GM21515 (cell line): ENCODE measurements around the gene WDFY3.
"Not testable (repeated sequence)": the region's sequence is repeated elsewhere in the genome, so short reads cannot be mapped to it uniquely, and the experiment has no call there.

ENCODE experiments used
- ATAC-seq: cut with Tn5 transposase; IDR thresholded peaks from one replicate; pipeline ENCODE4 v1.9.1; 2021; ENCODE audit not compliant: unreplicated experiment

WDFY3 gene

GRCh38 chr4:84857296-84857695, 109.2 kb downstream of the WDFY3 start:
- no peak for ATAC-seq

DNA sequence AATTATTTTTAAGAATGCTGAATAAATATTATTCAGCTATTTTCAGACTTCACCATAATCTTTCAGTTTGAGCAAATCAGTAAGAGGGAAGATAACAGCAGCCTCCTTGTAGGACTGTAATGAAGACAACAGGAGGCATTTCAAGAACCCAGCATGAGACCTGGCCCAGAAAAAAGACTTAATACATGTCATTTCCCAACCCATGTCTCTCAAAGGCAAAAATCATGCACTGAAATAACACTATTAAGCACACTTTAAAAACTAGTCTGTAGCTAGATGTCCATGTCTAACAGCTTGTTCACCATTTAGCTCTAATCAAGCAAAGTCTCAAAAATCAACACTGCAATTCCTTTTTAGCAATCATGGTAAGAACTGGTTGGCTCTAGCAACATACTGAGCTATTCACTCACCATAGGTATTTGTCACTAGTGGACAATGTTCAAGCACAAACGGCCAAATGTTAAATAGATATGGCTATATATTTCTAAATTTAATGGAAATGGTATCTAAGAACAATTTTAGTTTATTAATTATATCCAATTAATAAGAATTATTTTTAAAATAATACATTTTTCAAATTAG, 109.9 kb downstream of the WDFY3 start:
- no peak for ATAC-seq

DNA sequence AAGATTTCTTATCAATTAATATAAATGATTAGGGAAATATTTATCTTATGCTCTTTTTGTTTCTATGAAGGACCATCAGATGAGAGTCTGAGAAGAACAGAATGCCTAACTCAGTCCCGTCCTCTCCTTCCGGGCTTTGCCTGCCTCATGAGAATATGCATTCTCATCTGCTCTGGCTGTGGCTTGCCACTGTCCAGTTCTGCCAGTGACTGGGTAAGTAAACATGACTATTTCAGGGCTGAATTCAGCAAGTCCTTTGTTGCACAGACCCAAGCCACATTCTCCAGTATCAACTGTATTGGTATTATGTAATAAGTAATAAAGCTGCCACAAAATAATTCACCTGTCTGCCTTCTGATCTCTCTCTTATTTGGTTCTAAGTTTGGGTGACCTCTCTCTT, 110.7 kb downstream of the WDFY3 start:
- no peak for ATAC-seq

- no peak for ATAC-seq
These were observed 114.4 kb downstream of the WDFY3 start for GRCh38 chr4:84852081-84852480.

GRCh38 chr4:84849051-84849640, 117.3 kb downstream of the WDFY3 start:
- no peak for ATAC-seq

GRCh38 chr4:84848432-84848831, 118.1 kb downstream of the WDFY3 start:
- ATAC-seq, result no peak

- ATAC-seq, result no peak
These were observed 118.5 kb downstream of the WDFY3 start for GRCh38 chr4:84847978-84848377.

DNA sequence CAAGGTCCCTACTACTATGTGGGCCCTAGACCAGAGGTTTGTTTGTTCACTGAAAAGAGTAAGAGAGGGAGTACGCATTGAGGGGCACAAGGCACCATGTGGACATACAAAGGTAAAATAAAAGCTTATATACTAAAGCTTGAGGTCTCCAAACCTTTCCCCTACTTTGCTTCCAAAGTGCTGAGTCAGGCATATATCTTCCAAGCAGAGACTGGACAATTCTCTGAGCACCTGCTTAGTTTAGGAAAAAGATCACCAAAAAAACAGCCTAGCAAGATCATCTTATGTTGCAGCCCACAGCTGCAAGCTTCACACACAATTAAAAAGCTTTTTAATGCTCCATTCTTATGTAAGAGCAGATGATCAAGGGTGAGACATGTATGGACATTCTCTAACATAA, 119.5 kb downstream of the WDFY3 start:
- no peak for ATAC-seq

GRCh38 chr4:84841435-84841834, 125.1 kb downstream of the WDFY3 start:
- ATAC-seq, result no peak

DNA sequence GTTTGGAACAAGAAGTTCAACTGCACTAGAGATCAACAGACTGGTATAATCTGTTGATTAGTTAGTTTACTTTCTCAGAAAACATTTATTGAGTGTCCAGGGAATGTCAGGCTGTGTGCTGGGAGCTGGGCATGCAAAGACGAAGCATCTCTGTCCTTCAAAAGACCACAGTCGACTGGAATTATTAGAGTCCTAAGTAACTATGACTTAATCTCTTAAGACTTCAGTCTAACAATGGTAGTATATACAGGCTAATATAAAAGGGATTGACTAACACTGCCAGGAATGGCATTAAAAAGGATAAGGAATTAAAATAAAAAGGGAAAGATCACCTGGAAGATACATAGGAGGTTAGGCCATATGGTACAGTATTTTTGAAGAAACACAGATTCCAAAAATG, 128.7 kb downstream of the WDFY3 start:
- ATAC-seq, result no peak

- ATAC-seq, result not testable (repeated sequence)
These were observed 136.9 kb downstream of the WDFY3 start for GRCh38 chr4:84829633-84830032.

DNA sequence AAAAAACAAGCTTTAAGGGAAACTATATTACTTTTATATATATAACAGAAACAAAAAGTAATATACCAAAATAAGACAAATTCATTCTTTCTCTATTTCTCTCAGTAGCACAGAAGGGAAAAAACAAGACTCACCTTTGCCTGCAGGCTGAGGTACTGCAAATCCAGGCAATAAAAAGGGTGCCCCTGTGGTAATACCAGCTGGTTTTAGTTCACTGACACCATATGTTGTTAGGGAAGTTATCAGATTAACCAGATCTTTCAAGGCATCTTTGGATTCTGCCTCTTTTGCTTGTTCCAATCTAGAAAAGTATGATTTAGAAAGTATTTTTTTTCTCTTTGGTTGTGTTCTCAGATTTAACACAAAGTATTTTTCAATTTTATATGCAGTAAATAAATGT, 139.8 kb downstream of the WDFY3 start:
- no peak for ATAC-seq

GRCh38 chr4:84825701-84826341, 140.7 kb downstream of the WDFY3 start:
- ATAC-seq, result no peak

- no peak for ATAC-seq
These were observed 145.4 kb downstream of the WDFY3 start for GRCh38 chr4:84821064-84821463.

DNA sequence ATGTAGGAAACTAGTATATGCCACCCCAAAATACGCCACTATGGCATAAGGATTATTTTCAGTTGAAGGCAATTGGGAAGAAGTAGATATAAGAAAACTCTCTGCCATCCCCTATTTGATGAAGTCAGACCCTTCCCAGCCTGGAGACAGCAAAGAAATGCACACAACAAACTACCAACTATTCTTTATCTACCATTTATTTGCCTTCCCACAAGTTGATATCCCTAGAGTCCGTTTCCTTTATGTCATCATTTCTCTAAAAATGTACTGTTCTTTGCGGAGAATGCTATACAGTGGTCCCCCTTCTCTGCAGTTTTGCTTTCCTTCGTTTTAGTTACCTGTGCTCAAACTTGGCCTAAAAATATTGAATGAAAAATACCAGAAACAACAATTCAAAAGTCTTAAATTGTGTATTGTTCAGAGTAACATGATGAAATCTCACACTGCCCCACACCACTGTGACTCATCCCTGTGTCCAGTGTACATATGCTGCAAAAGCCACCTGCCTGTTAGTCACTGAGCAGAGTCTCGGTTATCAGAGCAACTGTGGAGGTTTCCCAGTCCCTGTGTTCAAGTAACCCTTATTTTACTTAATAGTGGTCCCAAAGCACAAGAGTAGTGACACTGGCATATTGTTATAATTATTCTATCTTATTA, 152.3 kb downstream of the WDFY3 start:
- ATAC-seq, result no peak

GRCh38 chr4:84809946-84810345, 156.5 kb downstream of the WDFY3 start:
- ATAC-seq, result no peak

DNA sequence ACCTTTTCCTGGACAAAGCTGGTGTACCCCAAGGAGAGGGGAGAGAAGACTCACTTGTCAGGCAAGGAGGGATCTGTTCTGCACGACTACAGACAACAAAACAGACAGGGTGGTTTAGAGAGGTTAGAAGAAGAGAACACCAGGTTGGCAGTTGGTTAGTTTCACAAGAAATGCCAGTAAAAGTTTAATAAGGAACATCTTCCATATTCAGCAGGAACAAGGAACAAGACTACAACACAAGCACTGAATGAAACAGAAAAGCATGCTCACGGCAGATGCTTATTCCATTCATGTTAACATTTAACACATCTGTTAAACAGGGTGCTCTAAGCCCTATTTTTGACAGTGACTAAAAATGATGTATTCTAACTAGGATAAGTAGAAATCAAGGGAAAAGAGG, 158.2 kb downstream of the WDFY3 start:
- no peak for ATAC-seq

DNA sequence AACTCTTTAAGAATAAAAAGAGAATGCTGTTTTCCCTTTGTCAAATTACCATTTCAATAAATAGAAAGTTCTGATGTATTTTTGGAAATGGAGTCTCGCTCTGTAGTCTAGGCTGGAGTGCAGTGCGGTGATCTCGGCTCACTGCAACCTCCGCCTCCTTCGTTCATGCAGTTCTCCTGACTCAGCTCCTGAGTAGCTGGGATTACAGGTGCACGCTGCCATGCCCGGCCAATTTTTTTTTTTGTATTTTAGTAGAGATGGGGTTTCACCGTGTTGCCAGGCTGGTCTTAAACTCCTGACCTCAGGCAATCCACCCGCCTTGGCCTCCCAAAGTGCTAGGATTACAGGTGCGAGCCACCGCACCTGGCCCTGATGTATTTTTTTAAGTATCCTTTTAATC, 159.9 kb downstream of the WDFY3 start:
- ATAC-seq, result not testable (repeated sequence)

DNA sequence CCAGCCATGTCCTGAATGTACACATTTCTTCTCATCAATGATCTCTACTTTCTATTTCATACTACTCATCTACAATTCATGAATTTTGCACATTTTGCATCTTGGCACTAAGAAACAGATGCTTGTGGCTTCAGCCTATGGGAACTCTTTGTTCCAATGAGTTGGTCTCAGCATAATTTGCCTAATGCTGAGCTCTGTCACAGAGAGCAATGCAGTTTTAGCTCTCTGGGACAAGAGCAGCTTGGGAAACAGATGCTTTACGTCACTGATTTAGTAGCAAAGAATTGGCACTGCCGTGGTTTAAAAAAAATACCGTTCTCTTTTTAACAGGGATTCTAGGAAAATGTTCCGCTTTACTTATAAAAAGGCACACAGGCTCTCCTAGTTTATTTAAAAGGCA, 162.4 kb downstream of the WDFY3 start:
- no peak for ATAC-seq

- ATAC-seq, result no peak
These were observed 162.8 kb downstream of the WDFY3 start for GRCh38 chr4:84803720-84804119.

DNA sequence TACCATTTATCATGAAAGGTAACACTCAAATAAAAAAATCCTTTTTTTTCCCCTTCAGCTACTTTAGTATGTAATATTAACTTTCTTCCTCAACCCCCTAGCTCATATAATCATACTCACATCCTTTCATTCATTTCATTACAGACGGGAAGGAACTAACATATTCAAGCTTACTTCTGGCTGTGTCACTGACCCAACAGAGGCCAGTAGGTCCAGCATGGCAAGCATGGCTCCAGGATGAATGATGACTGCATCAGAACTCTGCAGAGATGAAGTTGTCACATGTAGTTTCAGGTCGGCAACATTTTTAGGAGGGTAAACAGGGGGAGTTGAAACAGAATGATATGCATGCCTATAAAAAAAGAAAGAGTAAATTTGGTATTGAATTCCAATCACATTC, 163.4 kb downstream of the WDFY3 start:
- ATAC-seq, result no peak

DNA sequence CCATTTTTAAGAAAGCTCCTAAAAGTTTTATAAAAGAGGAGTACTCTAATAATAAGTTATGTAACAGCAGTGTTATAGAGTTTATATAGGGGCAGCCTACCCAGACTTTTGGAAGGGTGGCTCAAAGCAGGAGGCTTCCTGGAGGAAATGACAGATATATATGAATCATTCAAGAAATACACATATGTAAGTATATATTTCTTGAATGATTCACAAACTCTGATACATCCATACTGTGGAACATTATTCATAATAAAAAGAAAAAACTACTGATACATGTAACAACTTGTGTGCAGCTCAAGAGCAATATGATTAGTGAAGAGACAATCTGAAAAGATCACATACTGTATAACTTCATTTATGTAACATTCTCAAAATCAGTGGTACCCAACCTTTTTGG, 166.2 kb downstream of the WDFY3 start:
- no peak for ATAC-seq
